Endothelial cell of umbilical vein (primary cell): ENCODE results near the gene GRM4. TPM values are rescaled to one million over a fixed set of nuclear protein-coding genes. Genes with fewer than 3 reads are reported as not detected.

Experiments used
- BruUV-seq: library from RNA; stranded (reverse); fragments of 400-500 nt; replicated peaks from 2 replicates; lab custom pipeline; 2021; lab: Mats Ljungman, UMichigan
- CTCF ChIA-PET: fragments of 300-600, 350-600 bp; sonication (Branson Sonifier 250); formaldehyde crosslinking; loops from one replicate; lab custom pipeline; 2021; ENCODE audit warnings: antibody characterized with exemption, inconsistent platforms; lab: Charles Lee
- POLR2A ChIA-PET: fragments of 300-600, 350-600 bp; sonication (Branson Sonifier 250); formaldehyde crosslinking; loops from one replicate; lab custom pipeline; 2021; ENCODE audit warnings: antibody characterized with exemption, inconsistent platforms; lab: Charles Lee
- DNase-seq: peaks from one replicate; pipeline ENCODE4 v3.0.0-alpha.2; 2011; ENCODE audit warnings: low read depth, low spot score
- FAIRE-seq: peaks from 2 replicates; lab custom pipeline; 2011; peaks lifted over from hg19 to GRCh38; lab: Jason Lieb, UNC
- H2AFZ ChIP-seq: 2 replicates; pipeline ENCODE4 v1.6.0; 2012; ENCODE audit warnings: low read depth, low read length, control low read depth, inconsistent platforms
- H3K27ac ChIP-seq: 2 replicates; pipeline ENCODE4 v1.5.1; 2011; ENCODE audit warnings: low read depth, mild to moderate bottlenecking, control low read depth, low read length, moderate library complexity; ENCODE audit not compliant: insufficient read depth
- H3K27me3 ChIP-seq, 2 experiments: 2 replicates each; pipeline versions ENCODE4 v1.6.0 to v1.6.1; 2011; ENCODE audit warnings: low read length in 2 of 2, mixed read lengths in 1 of 2; ENCODE audit not compliant: control insufficient read depth in 2 of 2, insufficient read depth in 2 of 2
- H3K36me3 ChIP-seq, 2 experiments: 2 replicates in 1 of 2; 3 replicates in 1 of 2; pipeline ENCODE4 v1.5.1; 2011; ENCODE audit warnings: low read length in 2 of 2, mild to moderate bottlenecking in 1 of 2, moderate library complexity in 1 of 2; ENCODE audit not compliant: control insufficient read depth in 2 of 2, insufficient read depth in 2 of 2; ENCODE audit errors: extremely low read depth in 1 of 2
- H3K4me1 ChIP-seq: 3 replicates; pipeline ENCODE4 v1.5.1; 2011; ENCODE audit warnings: mild to moderate bottlenecking, low read length; ENCODE audit not compliant: control insufficient read depth, insufficient read depth; ENCODE audit errors: extremely low read depth
- H3K4me2 ChIP-seq: 2 replicates; pipeline ENCODE4 v1.6.1; 2011; ENCODE audit warnings: low read length, control low read depth, mixed read lengths; ENCODE audit not compliant: insufficient read depth
- H3K4me3 ChIP-seq, 3 experiments: fragments of 200-600 bp in 1 of 3; sonication (generic), shearing (Covaris generic) in 1 of 3; replicated peaks in 1 of 3; 2 replicates each; pipeline ENCODE4 v1.5.1; 2011 to 2016; ENCODE audit warnings: control low read depth in 3 of 3, low read length in 3 of 3, mild to moderate bottlenecking in 2 of 3, inconsistent platforms in 1 of 3, low read depth in 1 of 3, moderate library complexity in 1 of 3; ENCODE audit not compliant: insufficient read depth in 1 of 3
- H3K79me2 ChIP-seq: 2 replicates; pipeline ENCODE4 v1.6.0; 2012; ENCODE audit warnings: low read length, inconsistent platforms; ENCODE audit not compliant: control insufficient read depth, insufficient read depth
- H3K9ac ChIP-seq: replicated peaks from 2 replicates; pipeline ENCODE3; 2011; ENCODE audit warnings: low read length, control low read depth; ENCODE audit not compliant: insufficient read depth; ENCODE audit errors: extremely low read depth
- H3K9me1 ChIP-seq: replicated peaks from 3 replicates; pipeline ENCODE4 v1.6.0; 2011; ENCODE audit warnings: mild to moderate bottlenecking, low read length; ENCODE audit not compliant: control insufficient read depth, insufficient read depth; ENCODE audit errors: extremely low read depth
- H3K9me3 ChIP-seq: replicated peaks from 2 replicates; pipeline ENCODE4 v1.5.1; 2012; ENCODE audit warnings: low read length, inconsistent platforms; ENCODE audit not compliant: control insufficient read depth, insufficient read depth
- H4K20me1 ChIP-seq: replicated peaks from 2 replicates; pipeline ENCODE3; 2011; ENCODE audit warnings: mild to moderate bottlenecking, low read length; ENCODE audit not compliant: control insufficient read depth, insufficient read depth; ENCODE audit errors: extremely low read depth
- EZH2 ChIP-seq: IDR thresholded peaks from 2 replicates; pipeline ENCODE4 v1.6.1; 2012; ENCODE audit warnings: borderline replicate concordance, low read depth, mild to moderate bottlenecking, moderate library complexity, low read length, inconsistent platforms; ENCODE audit not compliant: severe bottlenecking
- FOS ChIP-seq: IDR thresholded peaks from 2 replicates; pipeline ENCODE4 v1.6.1; 2011; ENCODE audit warnings: mild to moderate bottlenecking, low read length, moderate library complexity, borderline replicate concordance; ENCODE audit not compliant: insufficient read depth
- GATA2 ChIP-seq: IDR thresholded peaks from 2 replicates; pipeline ENCODE4 v1.7.0; 2011; ENCODE audit warnings: low read depth, mild to moderate bottlenecking, moderate library complexity, mixed read lengths, low read length; ENCODE audit not compliant: insufficient read length, insufficient read depth
- JUN ChIP-seq: IDR thresholded peaks from 2 replicates; pipeline ENCODE4 v1.6.1; 2011; ENCODE audit warnings: borderline replicate concordance, low read depth; ENCODE audit not compliant: insufficient read length, insufficient read depth
- MAX ChIP-seq: IDR thresholded peaks from 2 replicates; pipeline ENCODE4 v1.6.1; 2011; ENCODE audit not compliant: insufficient read depth, insufficient read length
- MYC ChIP-seq: IDR thresholded peaks from one replicate; pipeline ENCODE4 v1.6.1; 2011; ENCODE audit warnings: mild to moderate bottlenecking, low read depth, low read length
- POLR2A ChIP-seq: IDR thresholded peaks from 2 replicates; pipeline ENCODE4 v1.6.1; 2012; ENCODE audit warnings: low read depth, mild to moderate bottlenecking, control low read depth, low read length
- POLR2AphosphoS5 ChIP-seq: IDR thresholded peaks from 2 replicates; pipeline ENCODE4 v1.6.1; 2012; ENCODE audit warnings: low read depth, mild to moderate bottlenecking, control low read depth, low read length, moderate library complexity; ENCODE audit not compliant: insufficient read depth
- dilution Hi-C: fragments of 300-500 bp; cut with MboI; formaldehyde crosslinking; loops from one replicate; pipeline ENCODE4 v1.15.0; 2019; ENCODE audit warnings: low sequenced_read_pairs; ENCODE audit not compliant: extremely low pct_ligation_motif_present
- intact Hi-C: fragments of 100-400 bp; cut with micrococcal nuclease; formaldehyde crosslinking; loops from one replicate; pipeline ENCODE4 v1.10.0; 2022
- polyA plus RNA-seq, 4 experiments: library from polyadenylated mRNA; depleted of rRNA in 3 of 4; stranded (reverse) in 3 of 4; unstranded in 1 of 4; fragments of >200 nt; gene quantifications; 2 replicates each; pipeline versions ENCODE4 v1.2.1 to v1.2.3, GENCODE V29; 2011 to 2012; ENCODE audit warnings: missing spikeins in 1 of 4
- total RNA-seq: library from RNA; stranded (reverse); gene quantifications from 2 replicates; pipeline ENCODE4 v1.2.3, GENCODE V29; 2021
- TF ChIP-seq, protein P1 (sequence below), 2 donors: IDR thresholded peaks; 1 replicate in 1 of 2; 2 replicates in 1 of 2; pipeline ENCODE4 v1.5.1; 2011; ENCODE audit warnings: low read length in 2 of 2, mild to moderate bottlenecking in 2 of 2, moderate library complexity in 2 of 2, control low read depth in 1 of 2, inconsistent platforms in 1 of 2, low read depth in 1 of 2; ENCODE audit not compliant: insufficient read depth in 1 of 2; ENCODE audit errors: extremely low read depth in 1 of 2

Gene GRM4
- total and polyA plus RNA-seq, 2 donors (not counting 3 experiments of a cell fraction or from before 2014, with no cell fraction given), result 0.03 TPM; not detected in 1

DNA sequence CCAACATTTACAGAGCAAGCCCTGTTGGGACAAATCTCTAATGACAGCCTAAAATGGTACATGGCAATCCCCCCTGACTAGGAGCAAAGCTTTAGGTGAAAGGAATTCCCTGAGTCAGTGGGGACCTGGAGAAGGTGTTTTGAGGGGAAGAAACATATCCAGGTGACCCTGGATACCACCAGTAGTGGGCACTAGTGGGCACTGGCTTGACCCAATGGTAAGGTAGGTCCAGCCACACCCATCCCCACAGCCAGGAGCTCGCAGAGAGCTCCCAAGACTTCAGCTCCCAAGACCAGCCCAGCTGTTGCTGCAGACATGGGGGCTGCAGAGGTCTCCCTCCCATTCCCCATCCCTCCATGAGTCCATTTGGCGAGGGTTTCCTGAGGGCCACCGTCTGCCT, 19.5 kb downstream of the GRM4 start:
- intact Hi-C loops, result no loop called here
- dilution Hi-C loops, result no loop called here
- Histone ChIP-seq H3K79me2 (no peaks in the 10 kb centered on the region), H2AFZ (no peak overlapping the region), H3K27me3 (no peaks in the 10 kb centered on the region), H3K9me1 (no peaks in the 10 kb centered on the region), H4K20me1 (no peaks in the 10 kb centered on the region), H3K4me2 (no peak overlapping the region), H3K4me1 (no peaks in the 10 kb centered on the region), H3K9me3 (no peaks in the 10 kb centered on the region), H3K27ac (no peak overlapping the region), H3K9ac (no peak overlapping the region), H3K4me3 (no peak overlapping the region), H3K36me3 (no peaks in the 10 kb centered on the region)
- TF ChIP-seq FOS (no peak), JUN (no peak)
- ChIA-PET POLR2A (no interaction called here), CTCF (interaction anchor here (0.8 to 1.0 kb wide), 2 partner anchors 8 to 71 kb away, joined by 3 read pairs; no protein-coding TSS in a partner anchor)
- FAIRE-seq, result no peak
- DNase-seq, result no peak
- no TSS peak for BruUV-seq

DNA sequence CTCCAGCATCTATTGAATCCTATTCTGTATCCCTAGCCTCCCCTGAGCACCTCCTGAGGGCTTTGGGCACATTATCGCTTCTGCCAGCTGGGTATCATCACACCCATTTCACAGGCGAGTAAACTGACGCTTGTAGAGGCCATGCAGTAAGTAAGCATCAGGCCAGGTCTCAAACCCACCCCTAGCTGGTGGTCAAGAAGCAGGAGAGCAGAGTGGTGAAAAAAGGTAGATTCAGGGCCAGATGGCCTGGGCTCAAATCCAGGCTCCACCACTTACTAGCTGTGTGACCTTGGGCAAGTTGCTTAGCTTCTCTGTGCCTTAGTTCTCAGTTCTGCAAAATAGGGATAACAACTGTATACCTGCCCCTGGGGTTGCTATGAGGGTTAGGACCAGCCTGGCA, 19.9 kb downstream of the GRM4 start:
- no peaks in the 10 kb centered on the region for H4K20me1 ChIP-seq
- no TSS peak for BruUV-seq
- FAIRE-seq, result no peak
- dilution Hi-C loops, result no loop called here
- ChIA-PET POLR2A (no interaction called here), CTCF (interaction anchor here (1.0 to 1.4 kb wide), 3 partner anchors 8 to 71 kb away, joined by 3 to 4 read pairs (median 3); no protein-coding TSS in a partner anchor)
- no peaks in the 10 kb centered on the region for H3K36me3 ChIP-seq
- no peak overlapping the region for H3K4me2 ChIP-seq
- H3K9me3 ChIP-seq, result no peaks in the 10 kb centered on the region
- H3K27ac ChIP-seq, result no peak overlapping the region
- no peak for DNase-seq
- H3K9ac ChIP-seq, result no peak overlapping the region
- H3K9me1 ChIP-seq, result no peaks in the 10 kb centered on the region
- no peak overlapping the region for H2AFZ ChIP-seq
- intact Hi-C loops, result no loop called here
- no peaks in the 10 kb centered on the region for H3K79me2 ChIP-seq
- no peaks in the 10 kb centered on the region for H3K4me1 ChIP-seq
- TF ChIP-seq FOS (no peak), POLR2AphosphoS5 (no peak), MYC (no peak), GATA2 (no peak), EZH2 (no peak), JUN (no peak), MAX (no peak), POLR2A (no peak)
- TF ChIP-seq, protein P1, sequence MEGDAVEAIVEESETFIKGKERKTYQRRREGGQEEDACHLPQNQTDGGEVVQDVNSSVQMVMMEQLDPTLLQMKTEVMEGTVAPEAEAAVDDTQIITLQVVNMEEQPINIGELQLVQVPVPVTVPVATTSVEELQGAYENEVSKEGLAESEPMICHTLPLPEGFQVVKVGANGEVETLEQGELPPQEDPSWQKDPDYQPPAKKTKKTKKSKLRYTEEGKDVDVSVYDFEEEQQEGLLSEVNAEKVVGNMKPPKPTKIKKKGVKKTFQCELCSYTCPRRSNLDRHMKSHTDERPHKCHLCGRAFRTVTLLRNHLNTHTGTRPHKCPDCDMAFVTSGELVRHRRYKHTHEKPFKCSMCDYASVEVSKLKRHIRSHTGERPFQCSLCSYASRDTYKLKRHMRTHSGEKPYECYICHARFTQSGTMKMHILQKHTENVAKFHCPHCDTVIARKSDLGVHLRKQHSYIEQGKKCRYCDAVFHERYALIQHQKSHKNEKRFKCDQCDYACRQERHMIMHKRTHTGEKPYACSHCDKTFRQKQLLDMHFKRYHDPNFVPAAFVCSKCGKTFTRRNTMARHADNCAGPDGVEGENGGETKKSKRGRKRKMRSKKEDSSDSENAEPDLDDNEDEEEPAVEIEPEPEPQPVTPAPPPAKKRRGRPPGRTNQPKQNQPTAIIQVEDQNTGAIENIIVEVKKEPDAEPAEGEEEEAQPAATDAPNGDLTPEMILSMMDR (IDR thresholded peaks at IDR 0.05; ENCODE audit: extremely low read depth in 1 of 2, insufficient read depth in 1 of 2, low read depth in 1 of 2, low read length in 2 of 2), result no peak
- H3K4me3 ChIP-seq, result no peak overlapping the region
- no peaks in the 10 kb centered on the region for H3K27me3 ChIP-seq
